Measurements from ENCODE around the gene PATZ1. TPM values are rescaled to one million over a fixed set of nuclear protein-coding genes. Genes with fewer than 3 reads are reported as not detected.

Gene PATZ1
- total RNA-seq, 1 experiment from 2014 or later, result 18.6 TPM

DNA sequence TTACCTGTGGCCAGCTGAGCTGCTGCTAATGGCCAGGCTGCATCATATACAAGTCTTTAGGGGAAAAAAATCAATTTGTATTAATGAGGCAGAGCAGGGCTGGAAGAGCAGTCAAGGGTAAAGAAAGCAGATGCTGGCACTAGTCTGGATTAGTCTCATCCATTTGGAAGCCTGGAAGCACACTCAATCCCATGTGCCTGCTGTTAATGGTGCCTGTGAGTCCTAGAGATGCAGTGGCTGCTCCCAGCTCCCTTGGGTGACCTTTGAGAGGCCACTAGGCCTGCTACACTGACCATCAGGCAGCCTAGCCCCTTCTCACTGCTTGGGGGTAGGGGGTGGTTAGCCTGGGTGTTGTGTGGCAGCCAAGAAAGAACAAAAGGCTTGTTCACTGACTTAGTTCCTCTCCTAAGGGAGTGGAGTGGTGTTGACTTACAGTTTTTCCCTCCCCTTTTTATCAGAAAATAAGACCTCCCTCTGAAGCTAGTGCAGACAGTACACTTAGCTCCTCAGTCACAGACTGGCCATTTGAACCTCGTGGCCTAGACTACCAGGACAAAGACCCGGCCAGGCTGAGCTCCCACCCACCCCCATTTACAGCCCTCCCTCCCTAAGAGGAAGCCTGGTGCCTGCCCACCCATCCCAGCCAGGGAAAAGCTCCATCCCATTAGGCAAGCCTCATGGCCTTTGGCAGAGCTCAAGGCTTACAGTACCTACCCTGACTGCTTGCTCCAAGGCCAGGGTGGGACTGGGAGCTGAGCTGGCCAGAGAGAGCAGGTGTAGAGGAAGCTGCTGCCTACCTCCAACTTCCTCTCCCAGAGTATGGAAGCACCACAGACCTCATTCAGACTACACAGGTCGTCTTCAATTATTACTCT is 61.6 kb downstream of the PATZ1 start:
- CTCF ChIA-PET, result interaction anchor here (0.6 kb wide), 2 partner anchors 18 to 126 kb away, joined by 7 to 8 read pairs; no protein-coding TSS in a partner anchor
- intact Hi-C loops (cut with micrococcal nuclease; ENCODE audit: unreplicated experiment) (no loop called here), in situ Hi-C loops (cut with HindIII; ENCODE audit: low pct_unique_long_range_greater_than_20kb, low sequenced_read_pairs) (no loop called here)
- TF ChIP-seq, protein P1, sequence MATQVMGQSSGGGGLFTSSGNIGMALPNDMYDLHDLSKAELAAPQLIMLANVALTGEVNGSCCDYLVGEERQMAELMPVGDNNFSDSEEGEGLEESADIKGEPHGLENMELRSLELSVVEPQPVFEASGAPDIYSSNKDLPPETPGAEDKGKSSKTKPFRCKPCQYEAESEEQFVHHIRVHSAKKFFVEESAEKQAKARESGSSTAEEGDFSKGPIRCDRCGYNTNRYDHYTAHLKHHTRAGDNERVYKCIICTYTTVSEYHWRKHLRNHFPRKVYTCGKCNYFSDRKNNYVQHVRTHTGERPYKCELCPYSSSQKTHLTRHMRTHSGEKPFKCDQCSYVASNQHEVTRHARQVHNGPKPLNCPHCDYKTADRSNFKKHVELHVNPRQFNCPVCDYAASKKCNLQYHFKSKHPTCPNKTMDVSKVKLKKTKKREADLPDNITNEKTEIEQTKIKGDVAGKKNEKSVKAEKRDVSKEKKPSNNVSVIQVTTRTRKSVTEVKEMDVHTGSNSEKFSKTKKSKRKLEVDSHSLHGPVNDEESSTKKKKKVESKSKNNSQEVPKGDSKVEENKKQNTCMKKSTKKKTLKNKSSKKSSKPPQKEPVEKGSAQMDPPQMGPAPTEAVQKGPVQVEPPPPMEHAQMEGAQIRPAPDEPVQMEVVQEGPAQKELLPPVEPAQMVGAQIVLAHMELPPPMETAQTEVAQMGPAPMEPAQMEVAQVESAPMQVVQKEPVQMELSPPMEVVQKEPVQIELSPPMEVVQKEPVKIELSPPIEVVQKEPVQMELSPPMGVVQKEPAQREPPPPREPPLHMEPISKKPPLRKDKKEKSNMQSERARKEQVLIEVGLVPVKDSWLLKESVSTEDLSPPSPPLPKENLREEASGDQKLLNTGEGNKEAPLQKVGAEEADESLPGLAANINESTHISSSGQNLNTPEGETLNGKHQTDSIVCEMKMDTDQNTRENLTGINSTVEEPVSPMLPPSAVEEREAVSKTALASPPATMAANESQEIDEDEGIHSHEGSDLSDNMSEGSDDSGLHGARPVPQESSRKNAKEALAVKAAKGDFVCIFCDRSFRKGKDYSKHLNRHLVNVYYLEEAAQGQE (IDR thresholded peaks at IDR 0.05; ENCODE audit: insufficient read depth in 1 of 2, low read depth in 2 of 2, low read length in 1 of 2), result no peak
- no peak for TF ChIP-seq POLR2AphosphoS5 (IDR thresholded peaks at IDR 0.05; ENCODE audit: low read depth, low read length)
- TF ChIP-seq, protein P2, sequence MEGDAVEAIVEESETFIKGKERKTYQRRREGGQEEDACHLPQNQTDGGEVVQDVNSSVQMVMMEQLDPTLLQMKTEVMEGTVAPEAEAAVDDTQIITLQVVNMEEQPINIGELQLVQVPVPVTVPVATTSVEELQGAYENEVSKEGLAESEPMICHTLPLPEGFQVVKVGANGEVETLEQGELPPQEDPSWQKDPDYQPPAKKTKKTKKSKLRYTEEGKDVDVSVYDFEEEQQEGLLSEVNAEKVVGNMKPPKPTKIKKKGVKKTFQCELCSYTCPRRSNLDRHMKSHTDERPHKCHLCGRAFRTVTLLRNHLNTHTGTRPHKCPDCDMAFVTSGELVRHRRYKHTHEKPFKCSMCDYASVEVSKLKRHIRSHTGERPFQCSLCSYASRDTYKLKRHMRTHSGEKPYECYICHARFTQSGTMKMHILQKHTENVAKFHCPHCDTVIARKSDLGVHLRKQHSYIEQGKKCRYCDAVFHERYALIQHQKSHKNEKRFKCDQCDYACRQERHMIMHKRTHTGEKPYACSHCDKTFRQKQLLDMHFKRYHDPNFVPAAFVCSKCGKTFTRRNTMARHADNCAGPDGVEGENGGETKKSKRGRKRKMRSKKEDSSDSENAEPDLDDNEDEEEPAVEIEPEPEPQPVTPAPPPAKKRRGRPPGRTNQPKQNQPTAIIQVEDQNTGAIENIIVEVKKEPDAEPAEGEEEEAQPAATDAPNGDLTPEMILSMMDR (IDR thresholded peaks at IDR 0.05), result no peak
- no peak for TF ChIP-seq TCF7L2 (IDR thresholded peaks at IDR 0.05; ENCODE audit: low read depth, low read length)
- TF ChIP-seq SIN3A (IDR thresholded peaks at IDR 0.05; ENCODE audit: borderline replicate concordance, insufficient read depth, low read depth, low read length), result no peak
- H3K4me3 ChIP-seq (ENCODE audit: low read depth in 2 of 2, low read length in 2 of 2), result no peak overlapping the region
- POLR2A ChIA-PET, result no interaction called here
- H3K4me1 ChIP-seq (ENCODE audit: control insufficient read depth, insufficient read depth, low read length), result no peaks in the 10 kb centered on the region
- BruUV-seq (replicated peaks), result no TSS peak
- H3K27me3 ChIP-seq (ENCODE audit: control insufficient read depth, insufficient read depth, low read length), result no peaks in the 10 kb centered on the region
- H3K36me3 ChIP-seq (ENCODE audit: control insufficient read depth, insufficient read depth, low read length), result no peaks in the 10 kb centered on the region
- H3K9me3 ChIP-seq (ENCODE audit: control insufficient read depth, insufficient read depth, low read depth, low read length), result no peaks in the 10 kb centered on the region
- ATAC-seq (peak; percentile 39; the same call in 1 of the 2 replicates), DNase-seq (ENCODE audit: low read depth, low spot score) (no peak)
- H3K27ac ChIP-seq (ENCODE audit: low read length), result no peak overlapping the region

- POLR2A ChIA-PET, result interaction anchor here (0.6 kb wide), 1 partner anchor 8 kb away, joined by 5 read pairs; no protein-coding TSS in a partner anchor
- no peak for ATAC-seq
- H3K36me3 ChIP-seq (ENCODE audit: control insufficient read depth, insufficient read depth, low read length), result no peaks in the 10 kb centered on the region
- H3K4me3 ChIP-seq (ENCODE audit: low read depth in 2 of 2, low read length in 2 of 2), result no peak overlapping the region
- no TSS peak for BruUV-seq (replicated peaks)
- intact Hi-C loops (cut with micrococcal nuclease; ENCODE audit: unreplicated experiment), result no loop called here
- no peaks in the 10 kb centered on the region for H3K4me1 ChIP-seq (ENCODE audit: control insufficient read depth, insufficient read depth, low read length)
- no peak overlapping the region for H3K27ac ChIP-seq (ENCODE audit: low read length)
- TF ChIP-seq TCF7L2 (IDR thresholded peaks at IDR 0.05; ENCODE audit: low read depth, low read length) (no peak), SIN3A (IDR thresholded peaks at IDR 0.05; ENCODE audit: borderline replicate concordance, insufficient read depth, low read depth, low read length) (no peak)
- TF ChIP-seq, protein P1 (IDR thresholded peaks at IDR 0.05; ENCODE audit: insufficient read depth in 1 of 2, low read depth in 2 of 2, low read length in 1 of 2), result no peak
- H3K9me3 ChIP-seq (ENCODE audit: control insufficient read depth, insufficient read depth, low read depth, low read length), result no peaks in the 10 kb centered on the region
- H3K27me3 ChIP-seq (ENCODE audit: control insufficient read depth, insufficient read depth, low read length), result no peaks in the 10 kb centered on the region
- in situ Hi-C loops (cut with HindIII; ENCODE audit: low pct_unique_long_range_greater_than_20kb, low sequenced_read_pairs), result no loop called here
- CTCF ChIA-PET, result no interaction called here
- DNase-seq (ENCODE audit: low read depth, low spot score), result no peak
Observed at GRCh38 chr22:31282748-31283468, 63.2 kb downstream of the PATZ1 start.

All from Panc1 (cell line).